ENCODE results near the gene MSL3.

GRCh38 chrX:11760958-11761357 is 2.9 kb downstream of the MSL3 start:
- TF ChIP-seq TFDP2 (CRISPR knock-in tag; IDR thresholded peaks at IDR 0.05) (no peak), TRIM24 (CRISPR knock-in tag; IDR thresholded peaks at IDR 0.05) (no peak), SRSF9 (IDR thresholded peaks at IDR 0.05; ENCODE audit: borderline replicate concordance, insufficient read depth, low read depth, low read length, poor library complexity, severe bottlenecking) (no peak), HNRNPH1 (optimal IDR thresholded peaks at IDR 0.05; ENCODE audit: low read depth, low read length) (no peak), CTCF (CRISPR knock-in tag; IDR thresholded peaks at IDR 0.05) (no peak), SIN3A (IDR thresholded peaks at IDR 0.05; ENCODE audit: borderline replicate concordance, low read depth, low read length) (no peak), SRSF1 (optimal IDR thresholded peaks at IDR 0.05; ENCODE audit: low read depth, low read length) (no peak), ZNF589 (CRISPR knock-in tag; conservative IDR thresholded peaks at IDR 0.05) (no peak), FOXP1 (IDR thresholded peaks at IDR 0.05) (no peak), FOXP1 (CRISPR knock-in tag; IDR thresholded peaks at IDR 0.05) (no peak), ELF4 (CRISPR knock-in tag; IDR thresholded peaks at IDR 0.05; ENCODE audit: borderline replicate concordance) (no peak), SMARCE1 (IDR thresholded peaks at IDR 0.05; ENCODE audit: borderline replicate concordance) (no peak), GABPA (IDR thresholded peaks at IDR 0.05; ENCODE audit: low read depth, low read length) (no peak), GABPA (CRISPR knock-in tag; IDR thresholded peaks at IDR 0.05; ENCODE audit: low read depth) (no peak), ZNF580 (CRISPR knock-in tag; IDR thresholded peaks at IDR 0.05; ENCODE audit: borderline replicate concordance, low read depth) (no peak)
